ENCODE measurements around the gene FRRS1L.

Gene FRRS1L

GRCh38 chr9:109085510-109085909 is 81.5 kb downstream of the FRRS1L start:
- H3K27ac ChIP-seq = no peak overlapping the region
- no peak overlapping the region for H3K4me3 ChIP-seq

- Histone ChIP-seq H3K4me3 (no peak overlapping the region), H3K27ac (no peak overlapping the region)
Measured at GRCh38 chr9:109083813-109084405, 83.1 kb downstream of the FRRS1L start.

GRCh38 chr9:109083141-109083540 is 83.9 kb downstream of the FRRS1L start:
- Histone ChIP-seq H3K4me3 (no peak overlapping the region), H3K27ac (no peak overlapping the region)

GRCh38 chr9:109082091-109082620 is 84.9 kb downstream of the FRRS1L start:
- no peak overlapping the region for H3K4me3 ChIP-seq
- no peak overlapping the region for H3K27ac ChIP-seq

Measured in skin epidermis (tissue), 12 donors.